GM18508 (cell line): Measurements from ENCODE around the gene QSER1.
"Not testable (repeated sequence)": the region's sequence is repeated elsewhere in the genome, so short reads cannot be mapped to it uniquely, and the experiment has no call there.

Experiments used
- ATAC-seq: cut with Tn5 transposase; IDR thresholded peaks from one replicate; pipeline ENCODE4 v1.9.1; 2021; ENCODE audit warnings: moderate number of reproducible peaks; ENCODE audit not compliant: insufficient read depth, unreplicated experiment

The QSER1 gene

GRCh38 chr11:32892355-32893092 lies at the start of gene QSER1:
Gene QSER1, plus strand, starts transcription at chr11:32892811. Its CDS starts 315 bp downstream, at chr11:32893126.
- ATAC-seq, result no peak

- ATAC-seq, result no peak
Observed at GRCh38 chr11:32843544-32843943, 49.1 kb upstream of the QSER1 start.

GRCh38 chr11:32847511-32847910 lies 45.1 kb upstream of the QSER1 start:
- ATAC-seq, result no peak

GRCh38 chr11:32849761-32850160 lies 42.9 kb upstream of the QSER1 start:
- ATAC-seq, result no peak

- ATAC-seq, result no peak
Observed at GRCh38 chr11:32851251-32851650, 41.4 kb upstream of the QSER1 start.

GRCh38 chr11:32852207-32852606 lies 40.4 kb upstream of the QSER1 start:
- no peak for ATAC-seq

GRCh38 chr11:32855601-32856000 lies 37.0 kb upstream of the QSER1 start:
- no peak for ATAC-seq

- no peak for ATAC-seq
Observed at GRCh38 chr11:32858731-32859130, 33.9 kb upstream of the QSER1 start.

GRCh38 chr11:32861850-32862577 lies 30.6 kb upstream of the QSER1 start:
- no peak for ATAC-seq

GRCh38 chr11:32864555-32864954 lies 28.1 kb upstream of the QSER1 start:
- no peak for ATAC-seq

- not testable (repeated sequence) for ATAC-seq
Observed at GRCh38 chr11:32868752-32869151, 23.9 kb upstream of the QSER1 start.

- ATAC-seq, result no peak
Observed at GRCh38 chr11:32870676-32871075, 21.9 kb upstream of the QSER1 start.

GRCh38 chr11:32874132-32874531 lies 18.5 kb upstream of the QSER1 start:
- ATAC-seq, result no peak

GRCh38 chr11:32881286-32881685 lies 11.3 kb upstream of the QSER1 start:
- no peak for ATAC-seq

- no peak for ATAC-seq
Observed at GRCh38 chr11:32883421-32883820, 9.2 kb upstream of the QSER1 start.

- ATAC-seq, result no peak
Observed at GRCh38 chr11:32884023-32884422, 8.6 kb upstream of the QSER1 start.

- no peak for ATAC-seq
Observed at GRCh38 chr11:32884770-32885384, 7.7 kb upstream of the QSER1 start.

- ATAC-seq, result no peak
Observed at GRCh38 chr11:32885556-32885955, 7.1 kb upstream of the QSER1 start.

- no peak for ATAC-seq
Observed at GRCh38 chr11:32886180-32886579, 6.4 kb upstream of the QSER1 start.

- not testable (repeated sequence) for ATAC-seq
Observed at GRCh38 chr11:32887707-32888383, 4.8 kb upstream of the QSER1 start.

- ATAC-seq, result not testable (repeated sequence)
Observed at GRCh38 chr11:32888384-32888710, 4.3 kb upstream of the QSER1 start.
